ENCODE data around the gene KCNAB1.

The KCNAB1 gene

DNA sequence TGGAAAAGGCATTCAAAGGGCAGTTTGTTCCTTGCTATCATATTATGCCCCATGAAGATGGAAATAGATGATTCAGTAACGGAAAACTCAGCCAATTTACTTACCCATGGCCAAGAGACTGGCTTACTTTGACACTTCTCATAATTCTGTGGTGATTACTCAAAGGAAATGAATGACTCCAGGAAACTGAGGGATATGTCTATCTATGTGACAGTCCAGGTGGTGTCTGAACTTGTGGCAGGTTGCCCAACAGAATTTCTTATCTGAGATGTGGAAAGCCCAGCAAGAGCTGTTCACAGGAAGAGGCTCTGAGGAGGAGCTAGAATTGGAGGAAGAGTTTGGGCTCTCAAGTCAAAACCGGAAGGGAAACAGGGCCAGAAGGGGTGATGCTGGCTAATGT lies 91.2 kb downstream of the KCNAB1 start:
- POLR2A ChIA-PET, result no interaction called here
- TF ChIP-seq, protein P1, sequence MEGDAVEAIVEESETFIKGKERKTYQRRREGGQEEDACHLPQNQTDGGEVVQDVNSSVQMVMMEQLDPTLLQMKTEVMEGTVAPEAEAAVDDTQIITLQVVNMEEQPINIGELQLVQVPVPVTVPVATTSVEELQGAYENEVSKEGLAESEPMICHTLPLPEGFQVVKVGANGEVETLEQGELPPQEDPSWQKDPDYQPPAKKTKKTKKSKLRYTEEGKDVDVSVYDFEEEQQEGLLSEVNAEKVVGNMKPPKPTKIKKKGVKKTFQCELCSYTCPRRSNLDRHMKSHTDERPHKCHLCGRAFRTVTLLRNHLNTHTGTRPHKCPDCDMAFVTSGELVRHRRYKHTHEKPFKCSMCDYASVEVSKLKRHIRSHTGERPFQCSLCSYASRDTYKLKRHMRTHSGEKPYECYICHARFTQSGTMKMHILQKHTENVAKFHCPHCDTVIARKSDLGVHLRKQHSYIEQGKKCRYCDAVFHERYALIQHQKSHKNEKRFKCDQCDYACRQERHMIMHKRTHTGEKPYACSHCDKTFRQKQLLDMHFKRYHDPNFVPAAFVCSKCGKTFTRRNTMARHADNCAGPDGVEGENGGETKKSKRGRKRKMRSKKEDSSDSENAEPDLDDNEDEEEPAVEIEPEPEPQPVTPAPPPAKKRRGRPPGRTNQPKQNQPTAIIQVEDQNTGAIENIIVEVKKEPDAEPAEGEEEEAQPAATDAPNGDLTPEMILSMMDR (IDR thresholded peaks at IDR 0.05; ENCODE audit: control extremely low read depth, extremely low read depth, low read depth, missing control alignments), result no peak
- CTCF ChIA-PET, result interaction anchor here (1.2 to 1.6 kb wide), 3 partner anchors 42 to 183 kb away, joined by 3 to 5 read pairs (median 4); no protein-coding TSS in a partner anchor
- DNase-seq (ENCODE audit: extremely low spot score), result no peak

DNA sequence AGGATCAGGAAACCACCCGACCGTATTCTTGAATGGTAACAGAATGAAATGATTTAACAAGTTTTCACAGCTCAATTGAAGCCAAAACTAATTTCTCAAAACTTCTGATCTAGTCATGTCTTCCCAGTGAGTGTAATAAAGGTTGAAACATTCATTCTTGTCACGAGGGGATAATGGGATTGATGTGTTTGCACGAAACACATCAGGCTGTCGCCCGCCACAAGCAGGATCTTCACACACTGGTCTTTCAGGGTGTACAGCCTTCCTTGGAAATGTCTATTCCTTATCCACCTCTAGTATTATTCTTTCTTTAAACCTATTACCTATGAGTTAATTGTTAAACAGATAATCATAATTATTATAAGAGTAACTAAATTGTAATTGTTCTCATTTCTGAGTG lies 94.3 kb downstream of the KCNAB1 start:
- ChIA-PET POLR2A (no interaction called here), CTCF (interaction anchor here (1.3 kb wide), 1 partner anchor 21 kb away, joined by 3 read pairs; no protein-coding TSS in a partner anchor)
- TF ChIP-seq, protein P1 (IDR thresholded peaks at IDR 0.05; ENCODE audit: control extremely low read depth, extremely low read depth, low read depth, missing control alignments), result no peak

DNA sequence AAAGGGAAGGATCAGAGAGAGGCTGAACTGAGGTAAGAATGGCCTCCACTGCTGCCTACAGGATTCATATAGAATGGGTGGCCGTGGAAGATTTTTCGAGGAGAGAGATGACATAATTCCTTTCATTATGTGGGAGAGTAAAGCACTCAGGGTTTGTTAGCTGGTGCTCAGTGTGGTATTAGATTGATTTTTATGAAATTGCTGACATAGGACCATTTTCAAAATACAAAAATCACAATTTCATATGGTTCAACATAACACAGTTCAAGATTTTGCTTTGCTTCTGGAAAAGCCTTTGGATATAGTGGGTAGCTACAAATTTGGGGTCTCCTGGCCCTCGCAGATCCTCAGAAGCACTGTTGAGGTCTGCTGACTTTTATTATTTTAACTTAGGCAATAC lies 95.4 kb downstream of the KCNAB1 start:
- POLR2A ChIA-PET, result no interaction called here
- DNase-seq (ENCODE audit: extremely low spot score), result no peak

More for the DNA sequence above, 94.3 kb downstream of the KCNAB1 start:
- DNase-seq (ENCODE audit: extremely low spot score), result no peak

DNA sequence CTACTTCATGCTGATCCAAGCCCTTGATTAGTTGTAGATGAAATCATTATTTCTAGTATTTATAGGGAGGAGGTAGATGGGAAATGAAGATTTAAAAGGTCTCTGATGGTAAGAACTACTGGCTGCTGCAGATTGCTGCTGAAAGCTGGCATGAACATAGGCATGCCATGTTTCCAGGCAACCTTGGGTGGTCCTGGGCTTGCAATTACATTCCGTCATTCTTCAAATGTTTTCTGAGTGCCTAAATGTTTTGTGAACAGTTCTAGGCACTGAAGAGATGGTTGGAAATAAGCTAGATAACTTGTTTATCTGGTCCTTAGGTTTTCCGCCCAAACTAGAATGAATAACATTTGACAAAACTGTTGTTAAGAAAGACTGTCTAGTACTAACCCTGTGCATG lies 95.8 kb downstream of the KCNAB1 start:
- TF ChIP-seq, protein P1 (IDR thresholded peaks at IDR 0.05; ENCODE audit: control extremely low read depth, extremely low read depth, low read depth, missing control alignments), result no peak
- no peak for DNase-seq (ENCODE audit: extremely low spot score)
- ChIA-PET POLR2A (no interaction called here), CTCF (interaction anchor here (1.3 kb wide), 1 partner anchor 19 kb away, joined by 3 read pairs; no protein-coding TSS in a partner anchor)

More for the DNA sequence above, 95.4 kb downstream of the KCNAB1 start:
- TF ChIP-seq, protein P1 (IDR thresholded peaks at IDR 0.05; ENCODE audit: control extremely low read depth, extremely low read depth, low read depth, missing control alignments), result no peak
- CTCF ChIA-PET, result interaction anchor here (1.3 kb wide), 1 partner anchor 20 kb away, joined by 3 read pairs; no protein-coding TSS in a partner anchor

DNA sequence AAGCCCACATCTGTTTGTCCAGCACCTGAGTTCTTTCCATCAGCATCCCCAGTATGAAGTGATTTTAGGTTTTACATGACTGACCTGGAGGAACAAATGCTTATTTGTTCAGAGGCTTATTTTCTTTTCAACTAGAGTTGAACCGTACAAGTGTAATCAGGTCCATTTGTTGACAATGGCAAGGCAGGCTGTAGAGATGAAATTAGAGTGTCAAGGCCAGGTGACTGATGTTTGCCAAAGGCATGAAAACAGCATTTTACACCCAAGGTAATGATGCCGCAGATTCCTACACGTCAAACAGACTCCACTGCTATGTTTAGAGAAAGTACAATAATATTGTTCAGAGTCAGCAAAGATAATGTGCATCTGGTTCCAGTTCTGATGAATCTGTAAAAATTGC lies 96.5 kb downstream of the KCNAB1 start:
- TF ChIP-seq, protein P1 (IDR thresholded peaks at IDR 0.05; ENCODE audit: control extremely low read depth, extremely low read depth, low read depth, missing control alignments), result no peak
- CTCF ChIA-PET, result no interaction called here
- DNase-seq (ENCODE audit: extremely low spot score), result no peak
- POLR2A ChIA-PET, result no interaction called here

DNA sequence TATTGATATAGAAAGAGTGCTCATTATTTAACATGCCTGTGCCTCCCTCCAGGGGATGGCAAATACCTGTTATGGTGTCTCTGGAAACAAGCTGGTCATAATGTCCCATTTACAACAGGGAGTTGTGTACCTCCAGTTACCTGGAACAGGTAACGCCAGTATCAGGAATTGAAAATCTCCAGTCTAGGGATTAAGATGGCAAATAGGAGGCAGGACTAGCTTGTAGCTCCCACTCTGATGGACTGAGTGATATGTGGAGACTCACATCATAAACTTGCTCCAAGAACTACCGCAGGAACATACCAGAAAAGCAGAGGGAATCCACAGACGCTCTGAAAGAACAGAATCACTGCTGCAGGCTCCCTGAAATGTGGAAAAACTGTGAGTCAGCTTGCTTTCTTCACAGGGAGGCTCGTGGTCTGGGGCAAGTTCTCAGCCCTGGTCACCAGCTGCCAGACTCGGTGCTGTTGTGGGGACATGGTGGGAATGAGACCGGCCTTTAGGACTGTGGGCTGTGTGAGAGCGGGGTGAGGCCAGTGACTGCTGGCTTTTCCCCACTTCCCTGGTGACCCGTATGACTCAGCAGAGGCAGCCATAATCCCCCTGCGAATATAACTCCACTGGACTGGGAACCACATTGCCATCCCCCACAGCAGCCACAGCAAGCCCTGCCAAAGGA lies 97.4 kb downstream of the KCNAB1 start:
- POLR2A ChIA-PET, result no interaction called here

More for the DNA sequence above, 97.4 kb downstream of the KCNAB1 start:
- TF ChIP-seq, protein P1 (IDR thresholded peaks at IDR 0.05; ENCODE audit: control extremely low read depth, extremely low read depth, low read depth, missing control alignments), result no peak
- CTCF ChIA-PET, result no interaction called here
- DNase-seq (ENCODE audit: extremely low spot score), result no peak

All from GM10248 (cell line).